Vagina (tissue), 2 donors: ENCODE results near the gene DDIAS.

Experiments
- POLR2A ChIP-seq, 2 donors: fragments of 450-650 bp; IDR thresholded peaks; one replicate each; pipeline ENCODE4 v1.6.1; 2017; ENCODE audit warnings: antibody characterized with exemption in 2 of 2, mild to moderate bottlenecking in 2 of 2, moderate library complexity in 2 of 2
- TF ChIP-seq, protein P1 (sequence below), 3 experiments: fragments of 450-650 bp in 2 of 3; fragments of 200-600 bp in 1 of 3; sonication (generic) in 1 of 3; IDR thresholded peaks; one replicate each; pipeline ENCODE4 v1.5.1; 2017 to 2019; ENCODE audit warnings: antibody characterized with exemption in 3 of 3, mild to moderate bottlenecking in 2 of 3, moderate library complexity in 2 of 3

GRCh38 chr11:82890002-82890341, 11.6 kb upstream of the DDIAS start:
- TF ChIP-seq, protein P1, sequence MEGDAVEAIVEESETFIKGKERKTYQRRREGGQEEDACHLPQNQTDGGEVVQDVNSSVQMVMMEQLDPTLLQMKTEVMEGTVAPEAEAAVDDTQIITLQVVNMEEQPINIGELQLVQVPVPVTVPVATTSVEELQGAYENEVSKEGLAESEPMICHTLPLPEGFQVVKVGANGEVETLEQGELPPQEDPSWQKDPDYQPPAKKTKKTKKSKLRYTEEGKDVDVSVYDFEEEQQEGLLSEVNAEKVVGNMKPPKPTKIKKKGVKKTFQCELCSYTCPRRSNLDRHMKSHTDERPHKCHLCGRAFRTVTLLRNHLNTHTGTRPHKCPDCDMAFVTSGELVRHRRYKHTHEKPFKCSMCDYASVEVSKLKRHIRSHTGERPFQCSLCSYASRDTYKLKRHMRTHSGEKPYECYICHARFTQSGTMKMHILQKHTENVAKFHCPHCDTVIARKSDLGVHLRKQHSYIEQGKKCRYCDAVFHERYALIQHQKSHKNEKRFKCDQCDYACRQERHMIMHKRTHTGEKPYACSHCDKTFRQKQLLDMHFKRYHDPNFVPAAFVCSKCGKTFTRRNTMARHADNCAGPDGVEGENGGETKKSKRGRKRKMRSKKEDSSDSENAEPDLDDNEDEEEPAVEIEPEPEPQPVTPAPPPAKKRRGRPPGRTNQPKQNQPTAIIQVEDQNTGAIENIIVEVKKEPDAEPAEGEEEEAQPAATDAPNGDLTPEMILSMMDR (IDR thresholded peaks at IDR 0.05): no peak
- TF ChIP-seq POLR2A (IDR thresholded peaks at IDR 0.05): no peak
